ENCODE results near the gene TMEM184C. TPM values are rescaled to one million over a fixed set of nuclear protein-coding genes. Genes with fewer than 3 reads are reported as not detected.

Gene TMEM184C
- total RNA-seq, 6 experiments from 2014 or later: 19.0 to 25.3 (median 21.3) TPM

- intact Hi-C loops (cut with DNase I): no loop called here
- peak overlapping the region; percentile 75 to 86 (median 77) for H3K4me3 ChIP-seq
- H3K27me3 ChIP-seq: no peaks in the 10 kb centered on the region
- no peaks in the 10 kb centered on the region for H3K9me3 ChIP-seq
- no peak for DNase-seq
- peak overlapping the region; percentile 51 to 82 (median 66) for H3K27ac ChIP-seq
- peaks cover 0 to 26% (median 5%) of the 10 kb centered on the region in 4 donors for H3K4me1 ChIP-seq
- peaks cover 0 to 4% (median 0%) of the 10 kb centered on the region in 4 donors for H3K36me3 ChIP-seq
- WGBS (ENCODE audit: insufficient coverage, low coverage, low lambda C conversion rate, missing lambda C conversion rate): 9% methylated on average over 16 of the region's 17 CpGs
- no peak for TF ChIP-seq POLR2A (IDR thresholded peaks at IDR 0.05)
- TF ChIP-seq CTCF (IDR thresholded peaks at IDR 0.05): no peak
- ATAC-seq: peak; percentile 22 to 40 (median 33)
These were observed 869 bp downstream of the TMEM184C start for GRCh38 chr4:147617841-147618691.

- TF ChIP-seq CTCF (IDR thresholded peaks at IDR 0.05) (no peak), POLR2A (IDR thresholded peaks at IDR 0.05) (no peak)
- no peak overlapping the region for H3K4me3 ChIP-seq
- intact Hi-C loops (cut with DNase I): no loop called here
- peaks cover 0 to 26% (median 5%) of the 10 kb centered on the region in 4 donors for H3K4me1 ChIP-seq
- DNase-seq (no peak), ATAC-seq (no peak)
- H3K27ac ChIP-seq: no peak overlapping the region
- H3K9me3 ChIP-seq: no peaks in the 10 kb centered on the region
- H3K27me3 ChIP-seq: no peaks in the 10 kb centered on the region
- H3K36me3 ChIP-seq: peaks cover 0 to 25% (median 5%) of the 10 kb centered on the region in 4 donors
- WGBS (ENCODE audit: insufficient coverage, low coverage, low lambda C conversion rate, missing lambda C conversion rate): 85% methylated on average over 2 of the region's 2 CpGs
These were observed 3.1 kb downstream of the TMEM184C start for GRCh38 chr4:147620315-147620714.

GRCh38 chr4:147625733-147626132, 8.5 kb downstream of the TMEM184C start:
- Histone ChIP-seq H3K27ac (no peak overlapping the region), H3K4me3 (no peak overlapping the region), H3K36me3 (peaks cover 0 to 73% (median 6%) of the 10 kb centered on the region in 4 donors), H3K4me1 (peaks cover 0 to 7% (median 0%) of the 10 kb centered on the region in 4 donors), H3K9me3 (no peaks in the 10 kb centered on the region), H3K27me3 (no peaks in the 10 kb centered on the region)
- TF ChIP-seq POLR2A (IDR thresholded peaks at IDR 0.05): no peak
- TF ChIP-seq CTCF (IDR thresholded peaks at IDR 0.05): no peak
- DNase-seq (no peak), ATAC-seq (no peak)
- intact Hi-C loops (cut with DNase I): no loop called here
- 84% methylated on average over 5 of the region's 6 CpGs for WGBS (ENCODE audit: insufficient coverage, low coverage, low lambda C conversion rate, missing lambda C conversion rate)

- ATAC-seq: no peak
- 98% methylated on average over 4 of the region's 4 CpGs for WGBS (ENCODE audit: insufficient coverage, low coverage, low lambda C conversion rate, missing lambda C conversion rate)
- no peaks in the 10 kb centered on the region for H3K4me1 ChIP-seq
- no peak overlapping the region for H3K27ac ChIP-seq
- TF ChIP-seq POLR2A (IDR thresholded peaks at IDR 0.05) (no peak), CTCF (IDR thresholded peaks at IDR 0.05) (no peak)
- intact Hi-C loops (cut with DNase I): no loop called here
- no peaks in the 10 kb centered on the region for H3K27me3 ChIP-seq
- H3K36me3 ChIP-seq: peaks cover 0 to 77% (median 8%) of the 10 kb centered on the region in 4 donors
- no peak overlapping the region for H3K4me3 ChIP-seq
- H3K9me3 ChIP-seq: no peaks in the 10 kb centered on the region
- no peak for DNase-seq
These were observed 9.7 kb downstream of the TMEM184C start for GRCh38 chr4:147626903-147627302.
